DND-41 (cell line): Measurements from ENCODE around the gene TCEA2.

Experiments used
- ATAC-seq: fragments of 200-7000 bp; cut with Tn5 transposase; 3 replicates; pipeline ENCODE4 v1.9.1; 2021; ENCODE audit warnings: low read depth; ENCODE audit not compliant: insufficient read depth
- DNase-seq: peaks from one replicate; pipeline ENCODE4 v3.0.0-alpha.2; 2020
- H2AFZ ChIP-seq: 2 replicates; pipeline ENCODE4 v1.6.0; 2012; ENCODE audit warnings: low read depth, low read length
- H3K27ac ChIP-seq: 2 replicates; pipeline ENCODE4 v1.5.1; 2012; ENCODE audit warnings: low read length, inconsistent platforms
- H3K27me3 ChIP-seq: fragments of 200-600 bp; sonication (generic); 2 replicates; pipeline ENCODE4 v1.6.0; 2012; ENCODE audit warnings: low read length, mild to moderate bottlenecking, inconsistent platforms; ENCODE audit not compliant: insufficient read depth, poor library complexity
- H3K36me3 ChIP-seq: 2 replicates; pipeline ENCODE4 v1.5.1; 2012; ENCODE audit warnings: low read length, inconsistent platforms; ENCODE audit not compliant: insufficient read depth
- H3K4me1 ChIP-seq: 2 replicates; pipeline ENCODE4 v1.5.1; 2012; ENCODE audit warnings: mild to moderate bottlenecking, low read length; ENCODE audit not compliant: insufficient read depth
- H3K4me2 ChIP-seq: 2 replicates; pipeline ENCODE4 v1.6.0; 2012; ENCODE audit warnings: mild to moderate bottlenecking, moderate library complexity, low read length, inconsistent platforms; ENCODE audit not compliant: insufficient read depth
- H3K4me3 ChIP-seq, 2 experiments: fragments of 200-600 bp in 1 of 2; shearing (Covaris generic) in 1 of 2; 2 replicates each; pipeline ENCODE4 v1.5.1; 2012 to 2016; ENCODE audit warnings: inconsistent platforms in 2 of 2, low read length in 2 of 2, mild to moderate bottlenecking in 2 of 2, low read depth in 1 of 2, moderate library complexity in 1 of 2
- H3K79me2 ChIP-seq: 2 replicates; pipeline ENCODE4 v1.6.0; 2012; ENCODE audit warnings: low read length, inconsistent platforms; ENCODE audit not compliant: insufficient read depth
- H3K9ac ChIP-seq: 2 replicates; pipeline ENCODE4 v1.6.0; 2012; ENCODE audit warnings: low read depth, mild to moderate bottlenecking, inconsistent platforms, low read length, moderate library complexity
- H3K9me3 ChIP-seq: 2 replicates; pipeline ENCODE4 v1.5.1; 2012; ENCODE audit warnings: low read length, moderate library complexity, mild to moderate bottlenecking, inconsistent platforms; ENCODE audit not compliant: insufficient read depth, severe bottlenecking
- H4K20me1 ChIP-seq: 2 replicates; pipeline ENCODE4 v1.6.0; 2012; ENCODE audit warnings: low read length; ENCODE audit not compliant: insufficient read depth
- EZH2 ChIP-seq: IDR thresholded peaks from 3 replicates; pipeline ENCODE4 v1.6.1; 2012; ENCODE audit warnings: borderline replicate concordance, low read depth, mild to moderate bottlenecking, moderate library complexity, low read length, inconsistent platforms; ENCODE audit not compliant: severe bottlenecking
- TF ChIP-seq, protein P1 (sequence below): IDR thresholded peaks from 2 replicates; pipeline ENCODE4 v1.5.1; 2012; ENCODE audit warnings: borderline replicate concordance, low read length, moderate library complexity, mild to moderate bottlenecking; ENCODE audit not compliant: poor library complexity, severe bottlenecking; ENCODE audit errors: extremely low read depth

The TCEA2 gene

DNA sequence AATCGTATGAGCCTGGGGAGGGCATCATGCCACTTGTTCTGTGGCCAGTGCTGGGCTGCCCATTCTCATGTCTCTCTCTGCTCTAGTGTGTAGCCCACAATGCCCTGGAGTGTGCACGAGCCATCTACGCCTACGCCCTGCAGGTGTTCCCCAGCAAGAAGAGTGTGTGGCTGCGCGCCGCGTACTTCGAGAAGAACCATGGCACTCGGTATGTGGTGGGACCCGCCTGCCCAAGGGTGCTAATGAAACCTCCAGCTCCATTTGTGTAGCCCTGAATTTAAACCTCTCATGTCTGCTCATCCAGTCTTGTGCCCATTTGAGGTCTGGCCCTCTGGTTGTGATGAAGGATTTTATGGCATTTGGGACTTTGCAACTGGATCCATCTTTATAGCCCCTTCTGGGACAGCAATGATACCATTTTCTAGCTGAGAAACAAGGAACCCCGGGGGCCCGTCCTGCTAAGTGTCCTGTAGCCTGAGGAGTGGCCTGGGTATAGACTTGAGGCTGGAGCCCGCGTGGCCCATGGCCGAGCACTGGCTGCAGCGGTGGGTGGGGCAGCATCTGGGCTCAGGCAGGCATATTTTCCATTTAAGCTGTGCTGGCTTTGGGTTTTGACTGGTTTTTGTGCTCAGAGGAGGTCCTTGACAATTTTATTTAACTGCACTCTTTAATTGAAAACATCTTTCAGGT, 40.2 kb upstream of the TCEA2 start:
- Histone ChIP-seq H3K9ac (no peak overlapping the region), H3K79me2 (peaks cover 6% of the 10 kb centered on the region), H4K20me1 (peaks cover 47% of the 10 kb centered on the region), H3K27me3 (no peaks in the 10 kb centered on the region), H3K4me2 (no peak overlapping the region), H3K27ac (no peak overlapping the region), H3K4me1 (no peaks in the 10 kb centered on the region), H3K9me3 (no peaks in the 10 kb centered on the region), H3K4me3 (no peak overlapping the region), H2AFZ (no peak overlapping the region), H3K36me3 (peaks cover 97% of the 10 kb centered on the region)
- no peak for ATAC-seq
- DNase-seq = no peak
- TF ChIP-seq, protein P1, sequence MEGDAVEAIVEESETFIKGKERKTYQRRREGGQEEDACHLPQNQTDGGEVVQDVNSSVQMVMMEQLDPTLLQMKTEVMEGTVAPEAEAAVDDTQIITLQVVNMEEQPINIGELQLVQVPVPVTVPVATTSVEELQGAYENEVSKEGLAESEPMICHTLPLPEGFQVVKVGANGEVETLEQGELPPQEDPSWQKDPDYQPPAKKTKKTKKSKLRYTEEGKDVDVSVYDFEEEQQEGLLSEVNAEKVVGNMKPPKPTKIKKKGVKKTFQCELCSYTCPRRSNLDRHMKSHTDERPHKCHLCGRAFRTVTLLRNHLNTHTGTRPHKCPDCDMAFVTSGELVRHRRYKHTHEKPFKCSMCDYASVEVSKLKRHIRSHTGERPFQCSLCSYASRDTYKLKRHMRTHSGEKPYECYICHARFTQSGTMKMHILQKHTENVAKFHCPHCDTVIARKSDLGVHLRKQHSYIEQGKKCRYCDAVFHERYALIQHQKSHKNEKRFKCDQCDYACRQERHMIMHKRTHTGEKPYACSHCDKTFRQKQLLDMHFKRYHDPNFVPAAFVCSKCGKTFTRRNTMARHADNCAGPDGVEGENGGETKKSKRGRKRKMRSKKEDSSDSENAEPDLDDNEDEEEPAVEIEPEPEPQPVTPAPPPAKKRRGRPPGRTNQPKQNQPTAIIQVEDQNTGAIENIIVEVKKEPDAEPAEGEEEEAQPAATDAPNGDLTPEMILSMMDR = no peak
- no peak for TF ChIP-seq EZH2

- no peak overlapping the region for H3K4me3 ChIP-seq
- no peak overlapping the region for H2AFZ ChIP-seq
- H3K4me1 ChIP-seq = no peaks in the 10 kb centered on the region
- TF ChIP-seq EZH2 = no peak
- TF ChIP-seq, protein P1 = no peak
- peaks cover 98% of the 10 kb centered on the region for H3K36me3 ChIP-seq
- peaks cover 6% of the 10 kb centered on the region for H3K79me2 ChIP-seq
- H3K27ac ChIP-seq = no peak overlapping the region
- no peak overlapping the region for H3K9ac ChIP-seq
- H3K9me3 ChIP-seq = no peaks in the 10 kb centered on the region
- DNase-seq (no peak), ATAC-seq (no peak)
- H4K20me1 ChIP-seq = peaks cover 50% of the 10 kb centered on the region
- no peaks in the 10 kb centered on the region for H3K27me3 ChIP-seq
- H3K4me2 ChIP-seq = no peak overlapping the region
Observed at GRCh38 chr20:64023361-64024140, 39.4 kb upstream of the TCEA2 start.

DNA sequence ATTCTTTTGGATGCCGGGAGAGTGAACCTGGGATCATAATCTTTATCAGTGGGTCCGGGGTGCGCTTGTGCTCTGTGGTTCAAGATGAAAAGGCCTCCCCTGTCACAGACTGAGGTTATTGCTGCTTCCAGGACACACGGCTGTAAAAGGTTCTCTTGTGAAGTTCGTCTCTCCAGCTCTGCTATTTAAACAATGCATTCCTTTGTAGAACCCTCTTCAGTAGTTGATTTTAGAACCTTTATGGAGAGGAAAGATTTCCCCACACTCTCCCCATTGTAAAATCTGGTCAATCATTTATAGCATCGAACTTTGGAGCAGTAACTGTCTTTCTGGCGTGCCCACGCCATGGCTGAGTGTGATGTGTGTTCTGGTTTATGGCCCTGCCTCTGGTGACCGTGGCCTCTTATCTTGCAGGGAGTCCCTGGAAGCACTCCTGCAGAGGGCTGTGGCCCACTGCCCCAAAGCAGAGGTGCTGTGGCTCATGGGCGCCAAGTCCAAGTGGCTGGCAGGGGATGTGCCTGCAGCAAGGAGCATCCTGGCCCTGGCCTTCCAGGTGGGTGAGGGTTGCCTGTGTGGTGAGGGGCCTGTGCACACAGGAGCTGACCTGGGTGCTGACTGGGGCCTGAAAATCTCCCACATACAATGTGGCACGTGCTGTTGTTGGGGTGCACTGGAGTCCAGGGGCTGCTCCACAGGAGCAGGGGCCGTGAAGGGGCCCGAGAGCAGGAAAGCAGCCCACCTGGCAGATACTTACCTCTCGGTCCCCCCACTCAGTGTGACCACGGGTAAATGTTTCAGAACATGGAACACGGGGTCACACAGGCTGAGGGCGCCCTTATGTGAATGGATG, 38.6 kb upstream of the TCEA2 start:
- Histone ChIP-seq H3K4me1 (no peaks in the 10 kb centered on the region), H3K79me2 (peaks cover 6% of the 10 kb centered on the region), H3K9ac (no peak overlapping the region), H3K4me3 (no peak overlapping the region), H4K20me1 (peaks cover 50% of the 10 kb centered on the region), H2AFZ (no peak overlapping the region), H3K36me3 (peaks cover 97% of the 10 kb centered on the region), H3K27ac (no peak overlapping the region), H3K9me3 (no peaks in the 10 kb centered on the region), H3K27me3 (no peaks in the 10 kb centered on the region), H3K4me2 (no peak overlapping the region)
- ATAC-seq (no peak), DNase-seq (no peak)
- no peak for TF ChIP-seq EZH2
- TF ChIP-seq, protein P1 = no peak
